ENCODE data around the gene CISD3.

DNA sequence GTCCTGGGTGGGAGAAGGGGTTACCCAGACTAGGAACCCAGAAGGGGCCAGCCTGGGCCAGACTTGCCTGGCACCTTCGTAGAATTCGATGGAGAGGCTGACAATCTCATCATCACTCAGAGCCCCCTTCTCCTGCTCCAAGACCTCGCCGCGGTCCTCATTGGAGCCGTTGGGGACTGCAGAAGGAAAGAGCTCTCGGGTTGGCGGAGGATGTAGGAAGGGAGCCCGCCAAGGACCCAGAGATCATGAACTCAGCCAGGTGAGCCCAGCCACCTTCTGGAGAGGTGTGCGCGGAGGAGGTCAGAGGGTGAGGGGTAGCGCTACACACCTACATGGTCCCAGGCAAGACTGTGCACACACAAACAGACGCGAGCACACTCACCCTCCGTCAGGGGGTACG lies 8.5 kb downstream of the CISD3 start:
- no peak for TF ChIP-seq RXRA (IDR thresholded peaks at IDR 0.05)
- TF ChIP-seq, protein P1, sequence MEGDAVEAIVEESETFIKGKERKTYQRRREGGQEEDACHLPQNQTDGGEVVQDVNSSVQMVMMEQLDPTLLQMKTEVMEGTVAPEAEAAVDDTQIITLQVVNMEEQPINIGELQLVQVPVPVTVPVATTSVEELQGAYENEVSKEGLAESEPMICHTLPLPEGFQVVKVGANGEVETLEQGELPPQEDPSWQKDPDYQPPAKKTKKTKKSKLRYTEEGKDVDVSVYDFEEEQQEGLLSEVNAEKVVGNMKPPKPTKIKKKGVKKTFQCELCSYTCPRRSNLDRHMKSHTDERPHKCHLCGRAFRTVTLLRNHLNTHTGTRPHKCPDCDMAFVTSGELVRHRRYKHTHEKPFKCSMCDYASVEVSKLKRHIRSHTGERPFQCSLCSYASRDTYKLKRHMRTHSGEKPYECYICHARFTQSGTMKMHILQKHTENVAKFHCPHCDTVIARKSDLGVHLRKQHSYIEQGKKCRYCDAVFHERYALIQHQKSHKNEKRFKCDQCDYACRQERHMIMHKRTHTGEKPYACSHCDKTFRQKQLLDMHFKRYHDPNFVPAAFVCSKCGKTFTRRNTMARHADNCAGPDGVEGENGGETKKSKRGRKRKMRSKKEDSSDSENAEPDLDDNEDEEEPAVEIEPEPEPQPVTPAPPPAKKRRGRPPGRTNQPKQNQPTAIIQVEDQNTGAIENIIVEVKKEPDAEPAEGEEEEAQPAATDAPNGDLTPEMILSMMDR (IDR thresholded peaks at IDR 0.05; ENCODE audit: low read depth, low read length, missing input control): no peak
- TF ChIP-seq, protein P2, sequence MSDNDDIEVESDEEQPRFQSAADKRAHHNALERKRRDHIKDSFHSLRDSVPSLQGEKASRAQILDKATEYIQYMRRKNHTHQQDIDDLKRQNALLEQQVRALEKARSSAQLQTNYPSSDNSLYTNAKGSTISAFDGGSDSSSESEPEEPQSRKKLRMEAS (IDR thresholded peaks at IDR 0.05): no peak
- no peak for TF ChIP-seq TAF1 (conservative IDR thresholded peaks at IDR 0.05)
- TF ChIP-seq, protein P3, sequence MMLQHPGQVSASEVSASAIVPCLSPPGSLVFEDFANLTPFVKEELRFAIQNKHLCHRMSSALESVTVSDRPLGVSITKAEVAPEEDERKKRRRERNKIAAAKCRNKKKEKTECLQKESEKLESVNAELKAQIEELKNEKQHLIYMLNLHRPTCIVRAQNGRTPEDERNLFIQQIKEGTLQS (IDR thresholded peaks at IDR 0.05): no peak
- no peak for TF ChIP-seq RAD21 (IDR thresholded peaks at IDR 0.05)
- no peak for TF ChIP-seq JUND (IDR thresholded peaks at IDR 0.05)
- TF ChIP-seq YY1 (IDR thresholded peaks at IDR 0.05): no peak
- TF ChIP-seq, protein P4, sequence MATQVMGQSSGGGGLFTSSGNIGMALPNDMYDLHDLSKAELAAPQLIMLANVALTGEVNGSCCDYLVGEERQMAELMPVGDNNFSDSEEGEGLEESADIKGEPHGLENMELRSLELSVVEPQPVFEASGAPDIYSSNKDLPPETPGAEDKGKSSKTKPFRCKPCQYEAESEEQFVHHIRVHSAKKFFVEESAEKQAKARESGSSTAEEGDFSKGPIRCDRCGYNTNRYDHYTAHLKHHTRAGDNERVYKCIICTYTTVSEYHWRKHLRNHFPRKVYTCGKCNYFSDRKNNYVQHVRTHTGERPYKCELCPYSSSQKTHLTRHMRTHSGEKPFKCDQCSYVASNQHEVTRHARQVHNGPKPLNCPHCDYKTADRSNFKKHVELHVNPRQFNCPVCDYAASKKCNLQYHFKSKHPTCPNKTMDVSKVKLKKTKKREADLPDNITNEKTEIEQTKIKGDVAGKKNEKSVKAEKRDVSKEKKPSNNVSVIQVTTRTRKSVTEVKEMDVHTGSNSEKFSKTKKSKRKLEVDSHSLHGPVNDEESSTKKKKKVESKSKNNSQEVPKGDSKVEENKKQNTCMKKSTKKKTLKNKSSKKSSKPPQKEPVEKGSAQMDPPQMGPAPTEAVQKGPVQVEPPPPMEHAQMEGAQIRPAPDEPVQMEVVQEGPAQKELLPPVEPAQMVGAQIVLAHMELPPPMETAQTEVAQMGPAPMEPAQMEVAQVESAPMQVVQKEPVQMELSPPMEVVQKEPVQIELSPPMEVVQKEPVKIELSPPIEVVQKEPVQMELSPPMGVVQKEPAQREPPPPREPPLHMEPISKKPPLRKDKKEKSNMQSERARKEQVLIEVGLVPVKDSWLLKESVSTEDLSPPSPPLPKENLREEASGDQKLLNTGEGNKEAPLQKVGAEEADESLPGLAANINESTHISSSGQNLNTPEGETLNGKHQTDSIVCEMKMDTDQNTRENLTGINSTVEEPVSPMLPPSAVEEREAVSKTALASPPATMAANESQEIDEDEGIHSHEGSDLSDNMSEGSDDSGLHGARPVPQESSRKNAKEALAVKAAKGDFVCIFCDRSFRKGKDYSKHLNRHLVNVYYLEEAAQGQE (IDR thresholded peaks at IDR 0.05): no peak
- no peak for TF ChIP-seq HNF4G (IDR thresholded peaks at IDR 0.05)
- TF ChIP-seq GABPA (IDR thresholded peaks at IDR 0.05 in 1 of 2, conservative IDR thresholded peaks at IDR 0.05 in 1 of 2): no peak
- TF ChIP-seq SP1 (IDR thresholded peaks at IDR 0.05): no peak
- TF ChIP-seq FOXA1 (IDR thresholded peaks at IDR 0.05): no peak
- TF ChIP-seq FOXA2 (IDR thresholded peaks at IDR 0.05): no peak

All from liver (tissue), 3 donors.